ENCODE measurements around the gene C12orf54. TPM values are rescaled to one million over a fixed set of nuclear protein-coding genes. Genes with fewer than 3 reads are reported as not detected.

C12orf54 gene
- total RNA-seq, 6 experiments from 2014 or later, result not detected

DNA sequence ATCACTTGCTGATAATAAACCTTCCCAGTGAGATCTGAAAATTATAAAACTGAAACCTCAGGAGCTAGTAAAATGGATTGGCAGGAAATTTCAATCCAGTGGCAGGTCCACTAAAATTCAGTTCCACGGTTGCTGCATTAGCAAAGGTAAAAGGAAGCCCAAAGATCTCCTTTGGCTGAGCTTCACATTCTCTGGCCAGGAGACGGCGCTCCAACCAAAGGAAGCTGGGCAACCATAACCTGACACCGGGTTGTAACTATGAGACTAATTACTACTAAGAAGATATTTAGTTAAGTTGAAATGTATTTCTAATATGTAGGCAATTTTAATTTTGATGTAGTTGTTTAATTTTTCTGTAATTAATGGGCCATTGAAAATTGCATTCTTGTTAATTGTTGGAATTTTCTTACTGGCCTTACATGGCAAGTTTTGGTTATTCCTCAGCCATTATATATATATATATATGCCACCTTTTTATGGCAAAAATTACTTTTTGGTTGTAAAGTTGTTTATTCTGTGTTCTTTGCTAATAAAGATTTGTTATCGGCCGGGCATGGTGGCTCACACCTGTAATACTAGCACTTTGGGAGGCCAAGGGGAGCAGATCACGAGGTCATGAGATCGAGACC is 60.1 kb downstream of the C12orf54 start:
- H3K36me3 Mint-ChIP-seq (ENCODE audit: low read depth), result no peaks in the 10 kb centered on the region
- TF ChIP-seq, protein P1, sequence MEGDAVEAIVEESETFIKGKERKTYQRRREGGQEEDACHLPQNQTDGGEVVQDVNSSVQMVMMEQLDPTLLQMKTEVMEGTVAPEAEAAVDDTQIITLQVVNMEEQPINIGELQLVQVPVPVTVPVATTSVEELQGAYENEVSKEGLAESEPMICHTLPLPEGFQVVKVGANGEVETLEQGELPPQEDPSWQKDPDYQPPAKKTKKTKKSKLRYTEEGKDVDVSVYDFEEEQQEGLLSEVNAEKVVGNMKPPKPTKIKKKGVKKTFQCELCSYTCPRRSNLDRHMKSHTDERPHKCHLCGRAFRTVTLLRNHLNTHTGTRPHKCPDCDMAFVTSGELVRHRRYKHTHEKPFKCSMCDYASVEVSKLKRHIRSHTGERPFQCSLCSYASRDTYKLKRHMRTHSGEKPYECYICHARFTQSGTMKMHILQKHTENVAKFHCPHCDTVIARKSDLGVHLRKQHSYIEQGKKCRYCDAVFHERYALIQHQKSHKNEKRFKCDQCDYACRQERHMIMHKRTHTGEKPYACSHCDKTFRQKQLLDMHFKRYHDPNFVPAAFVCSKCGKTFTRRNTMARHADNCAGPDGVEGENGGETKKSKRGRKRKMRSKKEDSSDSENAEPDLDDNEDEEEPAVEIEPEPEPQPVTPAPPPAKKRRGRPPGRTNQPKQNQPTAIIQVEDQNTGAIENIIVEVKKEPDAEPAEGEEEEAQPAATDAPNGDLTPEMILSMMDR (IDR thresholded peaks at IDR 0.05), result peak; percentile 83
- DNase-seq, result peak; percentile 28
- no peak overlapping the region for H3K27ac Mint-ChIP-seq
- no peak overlapping the region for H3K4me3 Mint-ChIP-seq
- H3K4me1 Mint-ChIP-seq (ENCODE audit: low read depth), result no peaks in the 10 kb centered on the region; the same call in 1 of the 2 replicates
- peaks cover 3% of the 10 kb centered on the region for H3K27me3 Mint-ChIP-seq (ENCODE audit: insufficient read depth)
- H3K9me3 Mint-ChIP-seq, result no peaks in the 10 kb centered on the region

DNA sequence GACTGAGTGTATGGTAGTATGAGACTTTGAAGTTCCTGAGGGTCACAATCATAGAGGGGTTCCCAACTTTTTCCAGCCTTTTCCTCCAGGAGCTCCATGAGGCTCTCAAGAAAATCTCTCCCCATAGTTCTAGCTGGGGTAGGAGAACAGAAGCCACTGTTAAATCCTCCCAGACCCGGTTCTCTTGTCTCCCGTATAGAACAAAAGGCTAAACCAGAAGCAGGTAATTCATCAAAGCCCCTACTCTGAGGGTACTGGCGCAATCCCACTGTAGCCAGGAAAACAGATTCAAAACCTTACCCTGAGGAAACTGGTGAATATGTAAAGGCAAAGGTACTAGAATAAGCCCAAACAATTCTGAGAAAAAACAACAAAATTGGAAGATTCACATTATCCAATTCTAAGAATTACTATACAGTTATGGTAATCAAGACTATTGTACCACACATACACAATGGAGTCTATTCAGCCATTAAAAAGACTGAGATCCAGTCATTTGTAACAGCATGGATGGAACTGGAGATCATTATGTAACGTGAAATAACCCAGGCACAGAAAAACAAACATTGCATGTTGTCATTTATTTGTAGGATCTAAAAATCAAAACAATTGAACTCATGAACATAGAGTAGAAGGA is 63.7 kb downstream of the C12orf54 start:
- Mint-ChIP-seq H3K4me1 (ENCODE audit: low read depth) (no peaks in the 10 kb centered on the region), H3K36me3 (ENCODE audit: low read depth) (no peaks in the 10 kb centered on the region)

More for the DNA sequence above, 63.7 kb downstream of the C12orf54 start:
- Mint-ChIP-seq H3K27me3 (ENCODE audit: insufficient read depth) (peaks cover 9% of the 10 kb centered on the region), H3K9me3 (no peaks in the 10 kb centered on the region), H3K4me3 (no peak overlapping the region), H3K27ac (no peak overlapping the region)
- TF ChIP-seq, protein P1 (IDR thresholded peaks at IDR 0.05), result no peak
- no peak for DNase-seq

Other genes starting within 250 kb of the C12orf54 start
- gene ZNF641, start 131.6 kb upstream of the C12orf54 start, total RNA-seq (2021; fragmentation: NEBNext Ultra II Directional; extraction: Animal tissue kit (Norgen Biotek cat#: 25700)), result 1 to 10 TPM; 4.2 to 6.4 (median 5.2) TPM
- not detected for gene ANP32D, start 9.9 kb upstream of the C12orf54 start, total RNA-seq (2021; fragmentation: NEBNext Ultra II Directional; extraction: Animal tissue kit (Norgen Biotek cat#: 25700))
- gene OR8S1, start 43.1 kb downstream of the C12orf54 start, total RNA-seq (2021; fragmentation: NEBNext Ultra II Directional; extraction: Animal tissue kit (Norgen Biotek cat#: 25700)), result not detected
- gene LALBA, start 87.5 kb downstream of the C12orf54 start, total RNA-seq (2021; fragmentation: NEBNext Ultra II Directional; extraction: Animal tissue kit (Norgen Biotek cat#: 25700)), result not detected
- 10 to 100 TPM; 17.6 to 28.8 (median 23.2) TPM for gene KANSL2, start 199.7 kb downstream of the C12orf54 start, total RNA-seq (2021; fragmentation: NEBNext Ultra II Directional; extraction: Animal tissue kit (Norgen Biotek cat#: 25700))
- 10 to 100 TPM; 30.7 to 36.7 (median 31.3) TPM for gene CCNT1, start 234.2 kb downstream of the C12orf54 start, total RNA-seq (2021; fragmentation: NEBNext Ultra II Directional; extraction: Animal tissue kit (Norgen Biotek cat#: 25700))